H1 (cell line): ENCODE results near the gene NBDY. TPM values are rescaled to one million over a fixed set of nuclear protein-coding genes. Genes with fewer than 3 reads are reported as not detected.
"Not testable (repeated sequence)": the region's sequence is repeated elsewhere in the genome, so short reads cannot be mapped to it uniquely, and the experiment has no call there.

Experiments
- CTCF ChIA-PET: fragments of 300-600 bp; sonication (Branson Sonifier 250); formaldehyde crosslinking; loops from one replicate; lab custom pipeline; 2021; ENCODE audit not compliant: partially characterized antibody; lab: Charles Lee
- POLR2A ChIA-PET: fragments of 300-600 bp; sonication (Branson Sonifier 250); formaldehyde crosslinking; loops from one replicate; lab custom pipeline; 2021; ENCODE audit warnings: inconsistent platforms; ENCODE audit not compliant: partially characterized antibody; lab: Charles Lee
- DNase-seq, 2 experiments: peaks; one replicate each; pipeline versions ENCODE4 v3.0.0 to v3.0.0-alpha.2; 2010 to 2022; ENCODE audit warnings: low spot score in 2 of 2, low read depth in 1 of 2, mixed read lengths in 1 of 2
- FAIRE-seq: peaks from 2 replicates; lab custom pipeline; 2011; peaks lifted over from hg19 to GRCh38; lab: Jason Lieb, UNC
- H2AFZ ChIP-seq: 2 replicates; pipeline ENCODE4 v1.8.1; 2012; ENCODE audit warnings: low read length, inconsistent platforms
- H2AK5ac ChIP-seq: 2 replicates; pipeline ENCODE4 v1.6.1; 2013; ENCODE audit warnings: low read depth, low read length
- H2BK120ac ChIP-seq: replicated peaks from 2 replicates; pipeline ENCODE3; 2013; ENCODE audit warnings: low read depth, low read length, inconsistent platforms
- H2BK12ac ChIP-seq: 2 replicates; pipeline ENCODE4 v1.6.1; 2013; ENCODE audit warnings: low read depth, low read length
- H2BK15ac ChIP-seq: 2 replicates; pipeline ENCODE4 v1.6.1; 2013; ENCODE audit warnings: low read length
- H2BK20ac ChIP-seq: 2 replicates; pipeline ENCODE4 v1.6.1; 2013; ENCODE audit warnings: low read length
- H2BK5ac ChIP-seq: 2 replicates; pipeline ENCODE4 v1.6.1; 2013; ENCODE audit warnings: low read depth, low read length
- H3K14ac ChIP-seq: 2 replicates; pipeline ENCODE4 v1.6.1; 2013; ENCODE audit warnings: inconsistent platforms; ENCODE audit not compliant: insufficient read length
- H3K18ac ChIP-seq: 2 replicates; pipeline ENCODE4 v1.6.1; 2013; ENCODE audit warnings: low read length; ENCODE audit errors: extremely low read depth
- H3K23ac ChIP-seq: 2 replicates; pipeline ENCODE4 v1.6.1; 2013; ENCODE audit warnings: inconsistent platforms; ENCODE audit not compliant: insufficient read length
- H3K23me2 ChIP-seq: 2 replicates; pipeline ENCODE4 v1.6.1; 2013; ENCODE audit warnings: low read depth, low read length
- H3K27ac ChIP-seq: 2 replicates; pipeline ENCODE4 v1.6.1; 2011; ENCODE audit warnings: low read depth, low read length, inconsistent platforms
- H3K27me3 ChIP-seq, 4 experiments: replicated peaks in 1 of 4; 1 replicate in 1 of 4; 2 replicates in 3 of 4; pipeline versions ENCODE4 v1.6.1 to v1.8.1; 2011 to 2013; ENCODE audit warnings: low read length in 3 of 4, mild to moderate bottlenecking in 3 of 4, inconsistent platforms in 2 of 4, mixed read lengths in 2 of 4, moderate library complexity in 1 of 4; ENCODE audit not compliant: control insufficient read depth in 3 of 4, insufficient read depth in 3 of 4; ENCODE audit errors: extremely low read depth in 1 of 4
- H3K36me3 ChIP-seq, 4 experiments: 2 replicates each; pipeline versions ENCODE4 v1.6.1 to v1.8.1; 2011 to 2013; ENCODE audit warnings: mild to moderate bottlenecking in 4 of 4, low read length in 3 of 4, moderate library complexity in 2 of 4, control low read depth in 1 of 4, inconsistent platforms in 1 of 4; ENCODE audit not compliant: insufficient read depth in 4 of 4, control insufficient read depth in 2 of 4
- H3K4ac ChIP-seq: replicated peaks from 2 replicates; pipeline ENCODE3; 2013; ENCODE audit warnings: low read length, low read depth, mixed read lengths, inconsistent platforms; ENCODE audit not compliant: insufficient read length
- H3K4me1 ChIP-seq, 4 experiments: replicated peaks in 1 of 4; 1 replicate in 1 of 4; 2 replicates in 3 of 4; pipeline versions ENCODE4 v1.6.1 to v1.8.1; 2011 to 2013; ENCODE audit warnings: low read length in 3 of 4, inconsistent platforms in 2 of 4, mixed read lengths in 1 of 4; ENCODE audit not compliant: insufficient read depth in 4 of 4, control insufficient read depth in 3 of 4
- H3K4me2 ChIP-seq, 2 experiments: 2 replicates each; pipeline versions ENCODE4 v1.6.1 to v1.8.1; 2011 to 2013; ENCODE audit warnings: low read depth in 2 of 2, low read length in 2 of 2, control low read depth in 1 of 2, inconsistent platforms in 1 of 2, mild to moderate bottlenecking in 1 of 2; ENCODE audit not compliant: insufficient read depth in 1 of 2
- H3K4me3 ChIP-seq, 4 experiments: fragments of 200-600, 300-600 bp in 1 of 4; sonication (generic), shearing (Covaris generic), sonication (Bioruptor Twin) in 1 of 4; 2 replicates each; pipeline versions ENCODE4 v1.5.1 to v1.8.1; 2011 to 2016; ENCODE audit warnings: low read length in 4 of 4, low read depth in 3 of 4, control low read depth in 2 of 4, inconsistent platforms in 2 of 4, mild to moderate bottlenecking in 2 of 4, mixed read lengths in 1 of 4, moderate library complexity in 1 of 4; ENCODE audit not compliant: insufficient read depth in 2 of 4; ENCODE audit errors: extremely low read depth in 1 of 4
- H3K56ac ChIP-seq: replicated peaks from 2 replicates; pipeline ENCODE3; 2013; ENCODE audit warnings: low read depth, mild to moderate bottlenecking, mixed read lengths, low read length, inconsistent platforms; ENCODE audit not compliant: insufficient read length
- H3K79me1 ChIP-seq: 2 replicates; pipeline ENCODE4 v1.6.1; 2013; ENCODE audit warnings: low read depth, low read length, control low read depth
- H3K79me2 ChIP-seq, 2 experiments: 2 replicates each; pipeline versions ENCODE4 v1.6.1 to v1.8.1; 2012 to 2013; ENCODE audit warnings: low read length in 2 of 2, mild to moderate bottlenecking in 2 of 2, inconsistent platforms in 1 of 2; ENCODE audit not compliant: insufficient read depth in 2 of 2, control insufficient read depth in 1 of 2
- H3K9ac ChIP-seq, 4 experiments: replicated peaks in 1 of 4; 1 replicate in 1 of 4; 2 replicates in 3 of 4; pipeline versions ENCODE4 v1.6.1 to v1.8.1; 2011 to 2013; ENCODE audit warnings: low read depth in 3 of 4, low read length in 3 of 4, control low read depth in 2 of 4, mild to moderate bottlenecking in 2 of 4, moderate library complexity in 2 of 4, inconsistent platforms in 1 of 4; ENCODE audit errors: extremely low read depth in 1 of 4
- H3K9me3 ChIP-seq, 2 experiments: 2 replicates each; pipeline versions ENCODE4 v1.6.1 to v1.8.1; 2012 to 2013; ENCODE audit warnings: mild to moderate bottlenecking in 2 of 2, moderate library complexity in 2 of 2, control low read depth in 1 of 2, inconsistent platforms in 1 of 2, low read depth in 1 of 2, low read length in 1 of 2, mixed read lengths in 1 of 2; ENCODE audit not compliant: insufficient read depth in 2 of 2
- H4K20me1 ChIP-seq, 2 experiments: replicated peaks in 1 of 2; 2 replicates each; pipeline versions ENCODE3 to v1.8.1; 2011 to 2013; ENCODE audit warnings: inconsistent platforms in 2 of 2, low read length in 2 of 2, mild to moderate bottlenecking in 1 of 2; ENCODE audit not compliant: insufficient read depth in 2 of 2, control insufficient read depth in 1 of 2
- H4K5ac ChIP-seq: 2 replicates; pipeline ENCODE4 v1.6.1; 2013; ENCODE audit warnings: low read length, low read depth, mixed read lengths, inconsistent platforms; ENCODE audit not compliant: insufficient read length
- H4K8ac ChIP-seq: 2 replicates; pipeline ENCODE4 v1.8.0; 2013; ENCODE audit warnings: mild to moderate bottlenecking, moderate library complexity, low read length, inconsistent platforms; ENCODE audit not compliant: insufficient read depth; ENCODE audit errors: extremely low read depth
- H4K91ac ChIP-seq: replicated peaks from 2 replicates; pipeline ENCODE3; 2013; ENCODE audit warnings: low read length, mixed read lengths, inconsistent platforms; ENCODE audit not compliant: insufficient read length
- WGBS, 2 experiments: shearing (Covaris generic) in 1 of 2; methylation state at CpG; one replicate each; pipeline versions ENCODE4 v1.1.6 to v1.1.7; 2013 to 2015; ENCODE audit warnings: low lambda C conversion rate in 2 of 2, mixed read lengths in 2 of 2, inconsistent platforms in 1 of 2, low coverage in 1 of 2, missing lambda C conversion rate in 1 of 2; ENCODE audit not compliant: insufficient replicate concordance in 2 of 2, insufficient coverage in 1 of 2, insufficient read length in 1 of 2; ENCODE audit errors: extremely low coverage in 1 of 2, missing lambda C conversion rate in 1 of 2; 5-methylcytosine and 5-hydroxymethylcytosine counted together
- polyA plus RNA-seq, 7 experiments: library from polyadenylated mRNA; depleted of rRNA in 3 of 7; stranded (reverse) in 5 of 7; unstranded in 2 of 7; fragments of >200 nt in 5 of 7; fragments of 200-250 nt in 2 of 7; gene quantifications; 1 replicate in 5 of 7; 2 replicates in 1 of 7; 4 replicates in 1 of 7; pipeline versions ENCODE4 v1.2.1 to v1.2.3, GENCODE V29; 2011 to 2013; ENCODE audit warnings: missing spikeins in 2 of 7, mixed read lengths in 2 of 7
- total RNA-seq: library from RNA; stranded (reverse); fragmentation: NEBNext Ultra II Directional; extraction: Animal tissue kit (Norgen Biotek cat#: 25700); gene quantifications from 2 replicates; pipeline ENCODE4 v1.2.1, GENCODE V29; 2021

The NBDY gene
- total and polyA plus RNA-seq, 2 of the 8 experiments (the other 6 are each of a cell fraction or from before 2014, with no cell fraction given): 42.3 to 57.8 TPM

DNA sequence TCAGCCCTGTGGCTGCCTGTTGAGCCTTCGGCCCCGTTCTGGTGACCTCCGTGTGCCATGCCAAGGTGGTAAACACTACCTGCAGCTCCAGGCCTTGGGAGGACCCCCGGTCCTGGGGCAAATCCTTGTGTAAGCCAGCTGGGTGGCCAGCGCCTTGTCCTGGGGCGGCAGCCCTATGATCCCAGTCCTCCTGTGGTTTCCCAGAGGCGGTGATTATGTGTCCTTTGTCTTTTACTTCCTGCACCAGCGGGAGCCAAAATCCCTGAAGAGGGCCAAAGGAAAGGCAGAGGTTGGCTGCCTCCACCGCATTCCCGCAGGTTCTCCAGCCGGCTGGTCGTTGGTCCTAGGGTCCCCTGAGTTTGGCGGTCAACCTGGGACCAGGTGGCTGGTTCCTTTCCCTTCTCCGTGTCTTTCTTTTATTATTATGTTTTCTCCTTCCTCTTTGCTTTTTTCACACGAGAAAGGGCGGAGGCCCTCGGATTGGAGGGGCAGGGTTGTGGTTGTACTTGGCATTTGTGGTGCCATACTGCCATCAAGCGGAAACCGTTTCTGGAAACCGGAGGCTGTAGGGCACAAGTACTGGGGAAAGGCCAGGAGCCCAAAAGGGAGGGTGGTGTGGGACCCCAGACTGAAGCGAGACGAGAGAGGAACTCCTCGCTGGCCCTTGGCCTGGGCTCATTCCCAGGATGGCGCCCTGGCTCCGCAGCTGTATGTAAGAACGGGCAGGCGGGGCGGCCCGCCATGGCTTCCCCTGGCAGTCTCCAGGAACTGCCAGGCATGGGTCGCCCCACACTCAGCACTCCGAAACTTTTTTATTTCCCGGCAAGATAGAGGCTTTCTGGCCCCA lies 43.9 kb downstream of the NBDY start:
- H2BK15ac ChIP-seq, H3K27ac ChIP-seq, H2BK120ac ChIP-seq, H3K79me1 ChIP-seq, DNase-seq, H4K91ac ChIP-seq, H3K4me3 ChIP-seq, H3K4me1 ChIP-seq, H3K4me2 ChIP-seq, FAIRE-seq, H3K18ac ChIP-seq, H3K79me2 ChIP-seq, H4K5ac ChIP-seq, H3K4ac ChIP-seq, H3K23ac ChIP-seq, H4K20me1 ChIP-seq, H3K9me3 ChIP-seq, H2AK5ac ChIP-seq, H3K27me3 ChIP-seq, H4K8ac ChIP-seq, H3K14ac ChIP-seq, H3K56ac ChIP-seq, H2BK20ac ChIP-seq, H2BK12ac ChIP-seq, H3K9ac ChIP-seq, H2AFZ ChIP-seq, POLR2A ChIA-PET, CTCF ChIA-PET, H3K36me3 ChIP-seq, H3K23me2 ChIP-seq, H2BK5ac ChIP-seq: not testable (repeated sequence)
- no CpG with 5 or more reads among the region's 32 CpGs for WGBS, 2 experiments
